ENCODE data around the gene ARHGAP5.

GRCh38 chr14:32102968-32103367 lies 25.9 kb downstream of the ARHGAP5 start:
- TF ChIP-seq CTCF (IDR thresholded peaks at IDR 0.05) (no peak), POLR2AphosphoS5 (IDR thresholded peaks at IDR 0.05) (no peak)
